ENCODE results near the gene OBI1.

DNA sequence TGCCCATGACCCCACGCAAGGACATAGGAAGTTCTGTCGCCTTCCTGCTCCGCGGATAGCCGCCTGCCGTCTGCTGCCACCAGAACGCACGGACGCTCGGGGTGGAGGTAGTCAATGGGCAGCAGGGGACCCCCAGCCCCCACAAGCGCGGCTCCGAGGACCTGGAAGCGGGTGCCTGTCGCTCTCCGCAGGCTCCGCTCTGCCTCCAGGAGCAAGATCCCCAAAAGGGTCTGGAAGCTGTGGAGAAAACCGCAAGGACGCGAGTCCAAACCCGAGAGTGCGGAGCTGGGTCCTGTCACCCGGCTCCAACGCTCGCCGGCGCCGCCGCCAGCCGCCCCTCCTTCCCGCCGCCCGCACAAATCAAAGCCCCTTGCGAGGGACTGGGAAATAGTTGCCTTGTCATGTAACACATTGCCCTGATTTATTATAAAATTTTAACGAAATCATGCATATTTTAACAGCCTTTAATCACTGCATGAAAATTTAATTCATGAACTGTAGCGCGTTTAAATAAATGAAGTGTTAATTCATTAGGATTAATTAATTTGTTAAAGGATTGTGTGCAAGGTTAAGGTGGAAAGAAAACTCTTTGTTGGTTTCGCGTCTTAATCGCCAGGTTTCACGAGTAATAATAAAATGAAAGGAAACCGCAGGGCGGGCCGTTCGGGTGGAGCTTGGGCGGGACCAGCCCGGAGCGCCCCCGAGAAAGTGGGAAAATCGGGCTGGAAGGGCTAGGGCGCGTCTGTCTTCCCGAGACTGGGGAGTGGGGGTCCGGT, 50.1 kb downstream of the OBI1 start:
- TF ChIP-seq, protein P1, sequence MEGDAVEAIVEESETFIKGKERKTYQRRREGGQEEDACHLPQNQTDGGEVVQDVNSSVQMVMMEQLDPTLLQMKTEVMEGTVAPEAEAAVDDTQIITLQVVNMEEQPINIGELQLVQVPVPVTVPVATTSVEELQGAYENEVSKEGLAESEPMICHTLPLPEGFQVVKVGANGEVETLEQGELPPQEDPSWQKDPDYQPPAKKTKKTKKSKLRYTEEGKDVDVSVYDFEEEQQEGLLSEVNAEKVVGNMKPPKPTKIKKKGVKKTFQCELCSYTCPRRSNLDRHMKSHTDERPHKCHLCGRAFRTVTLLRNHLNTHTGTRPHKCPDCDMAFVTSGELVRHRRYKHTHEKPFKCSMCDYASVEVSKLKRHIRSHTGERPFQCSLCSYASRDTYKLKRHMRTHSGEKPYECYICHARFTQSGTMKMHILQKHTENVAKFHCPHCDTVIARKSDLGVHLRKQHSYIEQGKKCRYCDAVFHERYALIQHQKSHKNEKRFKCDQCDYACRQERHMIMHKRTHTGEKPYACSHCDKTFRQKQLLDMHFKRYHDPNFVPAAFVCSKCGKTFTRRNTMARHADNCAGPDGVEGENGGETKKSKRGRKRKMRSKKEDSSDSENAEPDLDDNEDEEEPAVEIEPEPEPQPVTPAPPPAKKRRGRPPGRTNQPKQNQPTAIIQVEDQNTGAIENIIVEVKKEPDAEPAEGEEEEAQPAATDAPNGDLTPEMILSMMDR (IDR thresholded peaks at IDR 0.05; ENCODE audit: low read depth, low read length, poor library complexity, severe bottlenecking): no peak
- TF ChIP-seq EZH2phosphoT487 (IDR thresholded peaks at IDR 0.05; ENCODE audit: borderline replicate concordance, low read length): no peak; the same call in 1 of the 2 replicates

Data from DOHH2 (cell line).